ENCODE measurements around the gene PALB2. TPM values are rescaled to one million over a fixed set of nuclear protein-coding genes. Genes with fewer than 3 reads are reported as not detected.
"Not testable (repeated sequence)": the region's sequence is repeated elsewhere in the genome, so short reads cannot be mapped to it uniquely, and the experiment has no call there.

Gene PALB2
- total RNA-seq, 2 experiments from 2014 or later, result 23.0 to 26.4 TPM

DNA sequence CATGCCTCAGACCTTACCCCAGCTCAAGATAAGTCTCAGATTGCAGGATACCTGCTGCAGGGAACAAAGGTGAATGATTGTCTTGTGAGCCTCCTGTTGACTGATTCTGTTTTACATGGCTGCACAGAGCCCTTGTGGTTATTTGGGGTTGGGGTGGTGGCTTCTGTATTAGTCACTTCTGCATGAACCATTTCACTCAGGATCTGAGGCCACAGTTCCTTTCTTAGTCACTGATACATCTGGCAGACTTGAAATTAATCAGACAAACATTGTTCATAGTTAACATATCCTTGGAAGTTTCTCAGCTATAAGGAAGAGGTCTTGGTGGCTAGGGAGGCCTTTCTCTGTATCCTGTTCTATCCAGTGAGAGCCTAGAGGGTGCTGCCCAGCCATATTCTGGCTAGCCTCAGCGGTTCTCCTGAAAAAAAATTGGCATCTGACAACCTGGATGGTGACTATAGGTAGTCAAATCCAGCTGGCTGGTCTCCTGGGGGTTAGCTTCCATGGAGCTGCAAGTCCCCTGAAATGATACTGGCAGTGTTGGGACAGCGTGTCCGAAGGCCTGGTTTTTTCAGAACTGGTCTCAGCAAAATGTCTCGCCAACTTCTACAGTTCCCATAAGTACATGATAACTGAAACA, 29.1 kb upstream of the PALB2 start:
- Mint-ChIP-seq H3K9me3 (ENCODE audit: low read depth) (no peaks in the 10 kb centered on the region), H3K36me3 (peaks cover 62% of the 10 kb centered on the region), H3K4me3 (no peak overlapping the region), H3K27ac (peak overlapping the region; percentile 41), H3K4me1 (peaks cover 39% of the 10 kb centered on the region), H3K27me3 (no peaks in the 10 kb centered on the region)
- peak; percentile 93 for DNase-seq
- peak; percentile 99 for ATAC-seq
- CTCF ChIA-PET, result interaction anchor here (1.0 to 1.7 kb wide), 3 partner anchors 10 to 340 kb away, joined by 3 to 5 read pairs (median 3); no protein-coding TSS in a partner anchor

GRCh38 chr16:23668873-23669272, 27.8 kb upstream of the PALB2 start:
- no peak for DNase-seq
- H3K4me3 Mint-ChIP-seq, result no peak overlapping the region
- no peak for ATAC-seq
- H3K27ac Mint-ChIP-seq, result no peak overlapping the region
- H3K27me3 Mint-ChIP-seq, result no peaks in the 10 kb centered on the region
- H3K9me3 Mint-ChIP-seq (ENCODE audit: low read depth), result no peaks in the 10 kb centered on the region
- H3K36me3 Mint-ChIP-seq, result peaks cover 71% of the 10 kb centered on the region
- peaks cover 41% of the 10 kb centered on the region for H3K4me1 Mint-ChIP-seq
- CTCF ChIA-PET, result interaction anchor here (1.5 to 1.7 kb wide), 2 partner anchors 11 to 341 kb away, joined by 4 to 5 read pairs; no protein-coding TSS in a partner anchor

GRCh38 chr16:23668225-23668624, 27.1 kb upstream of the PALB2 start:
- ATAC-seq (no peak), DNase-seq (no peak)
- H3K9me3 Mint-ChIP-seq (ENCODE audit: low read depth), result no peaks in the 10 kb centered on the region
- peaks cover 75% of the 10 kb centered on the region for H3K36me3 Mint-ChIP-seq
- peaks cover 43% of the 10 kb centered on the region for H3K4me1 Mint-ChIP-seq
- no peak overlapping the region for H3K4me3 Mint-ChIP-seq
- H3K27ac Mint-ChIP-seq, result no peak overlapping the region
- H3K27me3 Mint-ChIP-seq, result no peaks in the 10 kb centered on the region
- CTCF ChIA-PET, result interaction anchor here (1.5 kb wide), 1 partner anchor 342 kb away, joined by 4 read pairs; no protein-coding TSS in a partner anchor

- Mint-ChIP-seq H3K27ac (no peak overlapping the region), H3K4me3 (no peak overlapping the region), H3K36me3 (peaks cover 81% of the 10 kb centered on the region), H3K4me1 (peaks cover 49% of the 10 kb centered on the region), H3K9me3 (ENCODE audit: low read depth) (no peaks in the 10 kb centered on the region), H3K27me3 (no peaks in the 10 kb centered on the region)
- ATAC-seq (no peak), DNase-seq (no peak)
- CTCF ChIA-PET, result no interaction called here
Measured at GRCh38 chr16:23667355-23667659, 26.2 kb upstream of the PALB2 start.

DNA sequence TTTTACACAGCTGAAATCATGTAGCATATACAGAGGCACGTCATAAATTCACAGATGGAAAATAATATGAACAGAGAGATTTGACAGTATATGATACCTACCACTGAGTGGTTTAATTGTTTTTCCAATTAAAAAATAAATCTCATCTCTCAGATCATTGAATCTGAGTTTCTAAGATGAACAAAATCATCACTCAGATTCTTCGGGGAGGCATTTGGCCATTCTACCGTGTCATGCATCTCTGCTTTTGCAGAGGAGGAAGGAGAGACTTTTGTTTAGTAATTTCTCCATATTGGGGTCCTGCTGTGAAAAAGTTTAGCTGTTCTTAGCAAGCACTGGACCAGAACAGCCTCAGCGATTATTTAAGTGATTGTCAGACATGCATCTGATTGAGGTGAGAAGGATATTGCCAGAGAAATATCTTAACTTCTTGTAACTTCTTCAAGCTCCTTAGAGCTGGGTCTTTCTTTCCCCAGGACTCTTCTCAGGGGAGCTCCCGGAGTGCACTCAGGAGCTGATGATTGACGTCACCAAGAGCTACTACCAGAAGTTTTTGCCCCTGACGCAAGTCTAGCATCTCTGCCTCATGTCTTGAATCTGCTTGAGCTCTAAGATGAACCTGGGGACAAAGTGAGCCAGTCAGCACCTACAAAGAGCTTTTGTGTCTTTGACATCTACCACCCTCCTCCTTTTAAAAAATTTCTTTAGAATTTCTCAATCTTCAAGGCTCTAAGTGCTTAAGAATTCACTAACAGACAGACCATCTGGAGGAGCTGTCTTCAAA, 25.7 kb upstream of the PALB2 start:
- ATAC-seq (no peak), DNase-seq (no peak)
- CTCF ChIA-PET, result no interaction called here
- no peak overlapping the region for H3K4me3 Mint-ChIP-seq
- peaks cover 81% of the 10 kb centered on the region for H3K36me3 Mint-ChIP-seq
- no peak overlapping the region for H3K27ac Mint-ChIP-seq
- no peaks in the 10 kb centered on the region for H3K9me3 Mint-ChIP-seq (ENCODE audit: low read depth)
- peaks cover 48% of the 10 kb centered on the region for H3K4me1 Mint-ChIP-seq
- no peaks in the 10 kb centered on the region for H3K27me3 Mint-ChIP-seq

- Mint-ChIP-seq H3K27ac (no peak overlapping the region), H3K4me1 (peaks cover 21% of the 10 kb centered on the region), H3K9me3 (ENCODE audit: low read depth) (no peaks in the 10 kb centered on the region), H3K36me3 (peaks cover 83% of the 10 kb centered on the region), H3K27me3 (no peaks in the 10 kb centered on the region), H3K4me3 (no peak overlapping the region)
- CTCF ChIA-PET, result interaction anchor here (1.0 to 1.1 kb wide), 2 partner anchors 16 to 373 kb away, joined by 3 to 5 read pairs; no protein-coding TSS in a partner anchor
- no peak for DNase-seq
- no peak for ATAC-seq
Measured at GRCh38 chr16:23663918-23664317, 22.8 kb upstream of the PALB2 start.

GRCh38 chr16:23651943-23652468, 10.9 kb upstream of the PALB2 start:
- no peaks in the 10 kb centered on the region for H3K9me3 Mint-ChIP-seq (ENCODE audit: low read depth)
- no peaks in the 10 kb centered on the region for H3K27me3 Mint-ChIP-seq
- H3K4me1 Mint-ChIP-seq, result peaks cover 22% of the 10 kb centered on the region
- peaks cover 52% of the 10 kb centered on the region for H3K36me3 Mint-ChIP-seq
- ATAC-seq, result no peak
- CTCF ChIA-PET, result no interaction called here
- no peak overlapping the region for H3K4me3 Mint-ChIP-seq
- no peak overlapping the region for H3K27ac Mint-ChIP-seq
- no peak for DNase-seq

GRCh38 chr16:23650674-23651416, 9.7 kb upstream of the PALB2 start:
- Mint-ChIP-seq H3K4me1 (peaks cover 29% of the 10 kb centered on the region), H3K36me3 (peaks cover 60% of the 10 kb centered on the region), H3K27me3 (no peaks in the 10 kb centered on the region), H3K4me3 (no peak overlapping the region), H3K9me3 (ENCODE audit: low read depth) (no peaks in the 10 kb centered on the region), H3K27ac (no peak overlapping the region)
- no peak for ATAC-seq
- no peak for DNase-seq
- CTCF ChIA-PET, result no interaction called here

DNA sequence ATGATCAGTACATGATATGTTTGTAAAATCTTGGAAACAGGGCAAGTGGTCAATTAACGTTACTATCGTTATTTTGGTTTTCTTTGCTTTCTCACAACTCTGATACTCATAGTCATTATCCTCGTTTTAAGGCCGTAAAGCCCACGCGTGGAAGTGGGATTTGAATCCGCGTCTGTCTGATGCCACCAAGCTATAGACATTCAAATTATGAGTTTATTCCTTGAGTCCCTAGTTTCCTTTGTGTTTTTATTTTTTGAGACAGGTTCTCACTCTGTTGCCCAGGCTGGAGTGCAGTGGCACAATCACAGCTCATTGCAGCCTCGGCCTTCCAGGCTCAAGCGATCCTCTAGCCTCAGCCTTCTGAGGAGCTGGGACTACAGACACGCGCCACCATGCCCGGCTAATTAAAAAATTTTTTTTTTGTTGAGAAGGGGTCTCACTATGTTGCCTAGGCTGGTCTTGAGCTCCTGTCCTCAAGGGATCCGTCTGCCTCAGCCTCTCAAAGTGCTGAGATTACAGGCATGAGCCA, 1.2 kb upstream of the PALB2 start:
- peaks cover 48% of the 10 kb centered on the region for H3K4me1 Mint-ChIP-seq
- CTCF ChIA-PET, result interaction anchor here (0.8 to 1.8 kb wide), 3 partner anchors 29 to 85 kb away, joined by 3 to 6 read pairs (median 4); partner anchors contain the start of genes EARS2, PLK1 and UBFD1
- peak overlapping the region; percentile 97 for H3K27ac Mint-ChIP-seq
- H3K27me3 Mint-ChIP-seq, result no peaks in the 10 kb centered on the region
- H3K36me3 Mint-ChIP-seq, result peaks cover 38% of the 10 kb centered on the region
- H3K9me3 Mint-ChIP-seq (ENCODE audit: low read depth), result no peaks in the 10 kb centered on the region
- ATAC-seq, result no peak
- H3K4me3 Mint-ChIP-seq, result peak overlapping the region; percentile 100
- DNase-seq, result no peak

DNA sequence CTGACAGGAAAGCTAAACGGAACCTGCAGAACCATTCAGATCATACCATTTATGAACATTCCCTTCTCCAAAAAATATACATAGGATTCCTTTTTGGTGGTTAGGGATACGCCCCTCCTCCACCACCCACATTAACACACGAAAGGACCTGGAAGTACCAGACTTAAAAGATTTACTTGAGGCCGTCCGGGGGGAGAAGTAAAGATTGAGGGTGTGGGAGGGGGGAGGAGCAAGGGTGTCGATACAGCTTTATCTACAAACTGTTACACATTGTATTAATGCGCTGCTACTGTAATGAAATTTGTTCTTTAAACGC, 537 bp downstream of the PALB2 start:
- Mint-ChIP-seq H3K4me1 (peaks cover 36% of the 10 kb centered on the region), H3K36me3 (peaks cover 31% of the 10 kb centered on the region), H3K9me3 (ENCODE audit: low read depth) (no peaks in the 10 kb centered on the region), H3K27ac (peak overlapping the region; percentile 97), H3K4me3 (peak overlapping the region; percentile 100), H3K27me3 (no peaks in the 10 kb centered on the region)
- ATAC-seq, result no peak
- no peak for DNase-seq
- CTCF ChIA-PET, result interaction anchor here (1.0 to 1.9 kb wide), 3 partner anchors 35 to 83 kb away, joined by 3 to 8 read pairs (median 4); partner anchors contain the start of genes EARS2, NDUFAB1 and UBFD1

DNA sequence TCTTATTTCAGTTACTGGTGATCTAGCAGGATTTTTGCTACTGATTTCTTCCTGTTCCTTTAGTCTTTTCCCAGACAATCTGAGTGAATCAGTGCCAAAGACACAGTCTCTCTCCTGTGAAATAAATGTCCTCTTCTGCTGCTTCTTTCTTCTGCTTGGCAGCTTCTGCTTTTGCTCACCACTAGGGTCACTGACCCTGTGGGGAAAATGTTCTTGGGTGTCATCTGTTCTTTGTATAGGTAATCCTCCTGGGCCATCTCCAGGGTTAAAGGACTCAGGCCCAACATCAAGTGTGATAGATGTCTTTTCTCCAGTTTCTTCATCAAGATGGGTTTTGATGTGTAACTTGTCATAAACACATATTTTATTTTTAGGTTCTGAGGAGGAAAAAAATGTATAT, 5.2 kb downstream of the PALB2 start:
- Mint-ChIP-seq H3K9me3 (ENCODE audit: low read depth) (no peaks in the 10 kb centered on the region), H3K27me3 (no peaks in the 10 kb centered on the region), H3K27ac (no peak overlapping the region), H3K36me3 (peaks cover 30% of the 10 kb centered on the region), H3K4me3 (no peak overlapping the region), H3K4me1 (peaks cover 33% of the 10 kb centered on the region)
- no peak for ATAC-seq
- DNase-seq, result no peak
- CTCF ChIA-PET, result no interaction called here

- no peak for DNase-seq
- CTCF ChIA-PET, result no interaction called here
Measured at GRCh38 chr16:23634461-23635036, 6.6 kb downstream of the PALB2 start.

DNA sequence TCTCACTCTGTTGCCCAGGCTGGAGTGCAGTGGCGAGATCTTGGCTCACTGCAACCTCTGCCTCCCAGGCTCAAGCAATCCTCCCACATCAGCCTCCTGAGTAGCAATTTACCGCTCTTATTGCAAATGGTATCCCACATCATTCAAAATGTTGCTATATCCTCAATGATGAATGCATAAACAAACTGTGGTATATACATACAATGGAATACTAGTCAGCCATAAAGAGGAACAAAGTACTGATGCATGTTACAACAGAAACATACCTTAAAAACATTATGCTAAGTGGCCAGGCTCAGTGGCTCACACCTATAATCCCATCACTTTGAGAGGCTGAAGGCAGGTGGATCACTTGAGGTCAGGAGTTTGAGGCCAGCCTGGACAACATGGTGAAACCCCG, 9.2 kb downstream of the PALB2 start:
- ATAC-seq; DNase-seq; H3K9me3 Mint-ChIP-seq (ENCODE audit: low read depth); H3K27ac Mint-ChIP-seq; CTCF ChIA-PET; H3K4me3 Mint-ChIP-seq; H3K27me3 Mint-ChIP-seq: not testable (repeated sequence)
- peaks cover 23% of the 10 kb centered on the region for H3K4me1 Mint-ChIP-seq
- H3K36me3 Mint-ChIP-seq, result peaks cover 45% of the 10 kb centered on the region

More at GRCh38 chr16:23634461-23635036, 6.6 kb downstream of the PALB2 start:
- Mint-ChIP-seq H3K36me3 (peaks cover 41% of the 10 kb centered on the region), H3K4me1 (peaks cover 27% of the 10 kb centered on the region), H3K9me3 (ENCODE audit: low read depth) (no peaks in the 10 kb centered on the region), H3K4me3 (no peak overlapping the region), H3K27ac (no peak overlapping the region), H3K27me3 (no peaks in the 10 kb centered on the region)
- no peak for ATAC-seq

Data from activated CD8-positive, alpha-beta memory T cell treated with anti-CD3 and anti-CD28 coated beads, Interleukin-2, amount 10 ng/mL, durations not matched to agents 7 days and 5 days (primary cell).